H9 (cell line): Measurements from ENCODE around the gene GHRHR. TPM values are rescaled to one million over a fixed set of nuclear protein-coding genes. Genes with fewer than 3 reads are reported as not detected.

Experiments used
- DNase-seq: peaks from one replicate; pipeline ENCODE4 v3.0.0-alpha.2; 2017
- H2AFZ ChIP-seq: one replicate; pipeline ENCODE4 v1.6.1; 2013; ENCODE audit warnings: mild to moderate bottlenecking, low read length, control low read depth, moderate library complexity
- H2AK5ac ChIP-seq: 2 replicates; pipeline ENCODE4 v1.6.1; 2013; ENCODE audit warnings: low read length, control low read depth, mixed read lengths; ENCODE audit not compliant: insufficient read length
- H2BK120ac ChIP-seq: one replicate; pipeline ENCODE4 v1.6.1; 2013; ENCODE audit warnings: low read depth, mild to moderate bottlenecking, low read length, control low read depth, inconsistent platforms; ENCODE audit not compliant: poor library complexity, severe bottlenecking
- H2BK12ac ChIP-seq: 2 replicates; pipeline ENCODE4 v1.6.1; 2013; ENCODE audit warnings: low read length, control low read depth, mixed read lengths, low read depth; ENCODE audit not compliant: insufficient read length
- H2BK15ac ChIP-seq: 2 replicates; pipeline ENCODE4 v1.6.1; 2013; ENCODE audit warnings: low read depth, low read length, control low read depth
- H2BK20ac ChIP-seq: one replicate; pipeline ENCODE4 v1.6.1; 2013; ENCODE audit warnings: low read depth, mild to moderate bottlenecking, low read length, control low read depth, inconsistent platforms; ENCODE audit not compliant: poor library complexity, severe bottlenecking
- H2BK5ac ChIP-seq: 2 replicates; pipeline ENCODE4 v1.6.1; 2013; ENCODE audit warnings: low read length, control low read depth, mixed read lengths; ENCODE audit not compliant: insufficient read length
- H3K14ac ChIP-seq: 2 replicates; pipeline ENCODE4 v1.6.1; 2013; ENCODE audit warnings: low read length, control low read depth; ENCODE audit not compliant: insufficient read depth
- H3K18ac ChIP-seq: 2 replicates; pipeline ENCODE4 v1.6.1; 2013; ENCODE audit warnings: low read depth, mild to moderate bottlenecking, mixed read lengths, low read length, control low read depth; ENCODE audit not compliant: insufficient read length
- H3K23ac ChIP-seq: 2 replicates; pipeline ENCODE4 v1.6.1; 2013; ENCODE audit warnings: low read length, control low read depth, mixed read lengths, low read depth; ENCODE audit not compliant: insufficient read length
- H3K23me2 ChIP-seq: 2 replicates; pipeline ENCODE4 v1.6.1; 2013; ENCODE audit warnings: low read depth, mild to moderate bottlenecking, mixed read lengths, low read length, control low read depth; ENCODE audit not compliant: insufficient read length, poor library complexity, severe bottlenecking
- H3K27ac ChIP-seq: 2 replicates; pipeline ENCODE4 v1.5.1; 2013; ENCODE audit warnings: low read length, control low read depth, mixed read lengths, low read depth; ENCODE audit not compliant: insufficient read length
- H3K27me3 ChIP-seq: 2 replicates; pipeline ENCODE4 v1.6.1; 2013; ENCODE audit warnings: low read length, control low read depth, inconsistent platforms; ENCODE audit not compliant: insufficient read depth
- H3K4ac ChIP-seq: 2 replicates; pipeline ENCODE4 v1.6.1; 2013; ENCODE audit warnings: low read depth, mild to moderate bottlenecking, control low read depth, inconsistent platforms, low read length, moderate library complexity
- H3K4me1 ChIP-seq: 2 replicates; pipeline ENCODE4 v1.6.1; 2013; ENCODE audit warnings: low read length, control low read depth, inconsistent platforms; ENCODE audit not compliant: insufficient read depth
- H3K4me2 ChIP-seq: 2 replicates; pipeline ENCODE4 v1.6.1; 2013; ENCODE audit warnings: low read length, control low read depth, mixed read lengths; ENCODE audit not compliant: insufficient read length, insufficient read depth
- H3K56ac ChIP-seq: 2 replicates; pipeline ENCODE4 v1.6.1; 2013; ENCODE audit warnings: low read depth, mild to moderate bottlenecking, mixed read lengths, low read length, control low read depth; ENCODE audit not compliant: insufficient read length
- H3K79me1 ChIP-seq: 2 replicates; pipeline ENCODE4 v1.6.1; 2013; ENCODE audit warnings: low read depth, mild to moderate bottlenecking, moderate library complexity, low read length, control low read depth, inconsistent platforms; ENCODE audit not compliant: insufficient read depth, poor library complexity, severe bottlenecking
- H3K79me2 ChIP-seq: 2 replicates; pipeline ENCODE4 v1.6.1; 2013; ENCODE audit warnings: low read length, control low read depth, inconsistent platforms; ENCODE audit not compliant: insufficient read depth
- H3K9ac ChIP-seq: 2 replicates; pipeline ENCODE4 v1.6.1; 2013; ENCODE audit warnings: low read length, control low read depth, mixed read lengths; ENCODE audit not compliant: insufficient read length; ENCODE audit errors: extremely low read depth
- H3K9me3 ChIP-seq: one replicate; pipeline ENCODE4 v1.6.1; 2013; ENCODE audit warnings: low read depth, low read length, inconsistent platforms; ENCODE audit not compliant: control insufficient read depth
- H3T11ph ChIP-seq: one replicate; pipeline ENCODE4 v1.6.1; 2013; ENCODE audit warnings: mild to moderate bottlenecking, low read length, control low read depth, inconsistent platforms
- H4K20me1 ChIP-seq: one replicate; pipeline ENCODE4 v1.6.1; 2013; ENCODE audit not compliant: control insufficient read depth, insufficient read length, insufficient read depth
- H4K5ac ChIP-seq: 2 replicates; pipeline ENCODE4 v1.6.1; 2013; ENCODE audit warnings: low read depth, mild to moderate bottlenecking, mixed read lengths, low read length, control low read depth; ENCODE audit not compliant: insufficient read length
- H4K8ac ChIP-seq: replicated peaks from 2 replicates; pipeline ENCODE4 v1.6.1; 2013; ENCODE audit warnings: low read length, control low read depth, mixed read lengths, low read depth; ENCODE audit not compliant: insufficient read length
- H4K91ac ChIP-seq: 2 replicates; pipeline ENCODE4 v1.6.1; 2013; ENCODE audit warnings: low read depth, mild to moderate bottlenecking, moderate library complexity, mixed read lengths, low read length, control low read depth; ENCODE audit not compliant: insufficient read length
- H3K27ac Mint-ChIP-seq, 3 experiments: 2 replicates in 2 of 3; 3 replicates in 1 of 3; pipeline ENCODE4 v1.8.0; 2020 to 2021; ENCODE audit warnings: mixed read lengths in 3 of 3, mild to moderate bottlenecking in 1 of 3, moderate library complexity in 1 of 3
- H3K27me3 Mint-ChIP-seq: 2 replicates; pipeline ENCODE4 v1.8.0; 2021; ENCODE audit warnings: low read depth, mild to moderate bottlenecking, moderate library complexity, mixed read lengths
- H3K36me3 Mint-ChIP-seq, 3 experiments: 2 replicates in 2 of 3; 3 replicates in 1 of 3; pipeline ENCODE4 v1.8.0; 2020 to 2021; ENCODE audit warnings: low read depth in 3 of 3, mixed read lengths in 3 of 3; ENCODE audit not compliant: insufficient read depth in 1 of 3
- H3K4me1 Mint-ChIP-seq, 2 experiments: 2 replicates each; pipeline ENCODE4 v1.8.0; 2020; ENCODE audit warnings: mixed read lengths in 2 of 2
- H3K4me3 Mint-ChIP-seq, 2 experiments: 2 replicates in 1 of 2; 3 replicates in 1 of 2; pipeline ENCODE4 v1.8.0; 2020 to 2021; ENCODE audit warnings: mild to moderate bottlenecking in 2 of 2, mixed read lengths in 2 of 2, moderate library complexity in 1 of 2
- H3K9me3 Mint-ChIP-seq, 2 experiments: 2 replicates in 1 of 2; 3 replicates in 1 of 2; pipeline ENCODE4 v1.8.0; 2020; ENCODE audit warnings: mild to moderate bottlenecking in 2 of 2, mixed read lengths in 2 of 2, moderate library complexity in 1 of 2
- CTCF ChIP-seq: fragments of 200-600 bp; sonication (generic); conservative IDR thresholded peaks from 3 replicates; pipeline ENCODE4 v1.8.0; 2021; ENCODE audit warnings: antibody characterized with exemption, mild to moderate bottlenecking
- total RNA-seq: library from RNA; stranded (reverse); gene quantifications from 2 replicates; pipeline ENCODE4 v1.2.1, GENCODE V29; 2021

GHRHR gene
- total RNA-seq, 1 experiment from 2014 or later: 7.4 TPM

GRCh38 chr7:30950197-30950596, 13.6 kb upstream of the GHRHR start:
- Histone ChIP-seq H3K4me1 (no peaks in the 10 kb centered on the region), H4K20me1 (no peaks in the 10 kb centered on the region), H2BK120ac (no peak overlapping the region), H3K56ac (no peak overlapping the region), H3K9me3 (no peaks in the 10 kb centered on the region), H2BK12ac (no peak overlapping the region), H2AK5ac (no peak overlapping the region), H3K27me3 (no peaks in the 10 kb centered on the region), H3K9ac (no peak overlapping the region), H3K23ac (no peak overlapping the region), H3K18ac (no peak overlapping the region), H4K8ac (no peak overlapping the region), H3K79me1 (no peaks in the 10 kb centered on the region), H4K5ac (no peak overlapping the region), H3K4me2 (no peak overlapping the region), H4K91ac (no peak overlapping the region), H3K14ac (no peak overlapping the region), H2BK5ac (no peak overlapping the region), H2BK15ac (no peak overlapping the region), H3T11ph (no peak overlapping the region), H2AFZ (no peak overlapping the region), H3K79me2 (peaks cover 3% of the 10 kb centered on the region; the same call in 1 of the 2 replicates), H3K23me2 (no peaks in the 10 kb centered on the region), H3K4ac (no peak overlapping the region), H3K27ac (no peak overlapping the region), H2BK20ac (no peak overlapping the region)
- no peak overlapping the region for H3K4me3 Mint-ChIP-seq
- no peak for TF ChIP-seq CTCF
- no peak overlapping the region for H3K27ac Mint-ChIP-seq
- no peak for DNase-seq
- H3K27me3 Mint-ChIP-seq: peaks cover 34% of the 10 kb centered on the region
- H3K36me3 Mint-ChIP-seq: peaks cover 0 to 3% (median 0%) of the 10 kb centered on the region in 3 experiments; a peak in 2 of 7 replicates
- no peaks in the 10 kb centered on the region for H3K4me1 Mint-ChIP-seq
- H3K9me3 Mint-ChIP-seq: peaks cover 8% of the 10 kb centered on the region in 2 experiments; a peak in 4 of 5 replicates
